ENCODE results near the gene NOC2L.

GRCh38 chr1:939511-940106 lies 19.4 kb downstream of the NOC2L start:
- no peak for TF ChIP-seq CTCF (IDR thresholded peaks at IDR 0.05 in 4 of 5, conservative IDR thresholded peaks at IDR 0.05 in 1 of 5)
- no peak for TF ChIP-seq POLR2A (IDR thresholded peaks at IDR 0.05)

All from gastrocnemius medialis (tissue), 4 donors.